ENCODE results near the gene EHD1. TPM values are rescaled to one million over a fixed set of nuclear protein-coding genes. Genes with fewer than 3 reads are reported as not detected.

Gene EHD1
- total and polyA plus RNA-seq, 9 of the 15 experiments (the other 6 are each of a cell fraction or from before 2014, with no cell fraction given), result 0.46 to 65.0 (median 16.4) TPM

- H3K9ac ChIP-seq (ENCODE audit: insufficient read depth in 1 of 2, low read depth in 2 of 2, low read length in 2 of 2), result peak overlapping the region; percentile 42 to 85; a peak in 3 of 4 replicates
- no peaks in the 10 kb centered on the region for H3K27me3 ChIP-seq (ENCODE audit: control insufficient read depth in 2 of 2, insufficient read depth in 2 of 2, low read length in 2 of 2)
- 60% methylated on average over 32 of the region's 45 CpGs for WGBS (ENCODE audit: insufficient coverage, low coverage, missing lambda C conversion rate)
- CTCF ChIA-PET (ENCODE audit: low intra/inter-chr PET ratio), result no interaction called here
- intact Hi-C loops (cut with micrococcal nuclease), result no loop called here
- H3K9me3 ChIP-seq (replicated peaks; ENCODE audit: control insufficient read depth, insufficient read depth, low read depth, low read length), result no peaks in the 10 kb centered on the region
- peak overlapping the region; percentile 56; the same call in 1 of the 2 replicates for H2AFZ ChIP-seq (ENCODE audit: low read depth, low read length)
- no peaks in the 10 kb centered on the region for H4K20me1 ChIP-seq (replicated peaks; ENCODE audit: control insufficient read depth, insufficient read depth, low read length)
- peak; percentile 80 to 86 (median 83) for DNase-seq (ENCODE audit: extremely low read depth in 1 of 4, low spot score in 3 of 4)
- peaks cover 35 to 79% of the 10 kb centered on the region in 2 experiments for H3K4me1 ChIP-seq (replicated peaks in 1 of 2; ENCODE audit: control insufficient read depth in 2 of 2, insufficient read depth in 2 of 2, low read length in 2 of 2)
- POLR2A ChIA-PET, result interaction anchor here (1.0 to 1.7 kb wide), 5 partner anchors 10 to 263 kb away, joined by 3 to 12 read pairs (median 4); partner anchors contain the start of genes CDC42BPG, EHD1 and ZNHIT2
- peaks cover 3% of the 10 kb centered on the region; the same call in 2 of the 3 replicates for H3K79me2 ChIP-seq (ENCODE audit: control insufficient read depth, insufficient read depth, low read length)
- in situ Hi-C loops (cut with MboI), result no loop called here
- peaks cover 57% of the 10 kb centered on the region; the same call in 2 of the 3 replicates for H3K36me3 ChIP-seq (ENCODE audit: control insufficient read depth, insufficient read depth, low read length)
- no peak overlapping the region for H3K4me3 ChIP-seq
- peak; percentile 85 for ATAC-seq
- peak overlapping the region; percentile 53; the same call in 1 of the 2 replicates for H3K4me2 ChIP-seq (ENCODE audit: insufficient read depth, low read length)
- no TSS peak for BruUV-seq (replicated peaks)
- H3K9me1 ChIP-seq (ENCODE audit: control insufficient read depth, insufficient read depth, low read length), result no peaks in the 10 kb centered on the region
- peak; percentile 96 for FAIRE-seq
- peak overlapping the region; percentile 70 for H3K27ac ChIP-seq (ENCODE audit: extremely low read depth, low read depth, low read length)
- TF ChIP-seq KDM5B (IDR thresholded peaks at IDR 0.05; ENCODE audit: insufficient replicate concordance, low read depth, low read length) (no peak), ZNF785 (CRISPR knock-in tag; IDR thresholded peaks at IDR 0.05) (no peak), MTA3 (IDR thresholded peaks at IDR 0.05; ENCODE audit: borderline replicate concordance) (peak; percentile 92), MXI1 (IDR thresholded peaks at IDR 0.05; ENCODE audit: low read depth, low read length) (no peak), ARID4B (CRISPR knock-in tag; IDR thresholded peaks at IDR 0.05) (0 out of 2 replicates have a peak, but pooled peaks have one; percentile 53), HDAC1 (IDR thresholded peaks at IDR 0.05) (peak in 1 of 2 experiments; percentile 63; a peak in 1 of 4 replicates)
These were observed 23.6 kb downstream of the EHD1 start for GRCh38 chr11:64854534-64855502.

All from K562 (cell line).